ENCODE measurements around the gene COASY.

The COASY gene

GRCh38 chr17:42612013-42612412 is 50.1 kb downstream of the COASY start:
- DNase-seq (ENCODE audit: low read depth in 3 of 3) = no peak

GRCh38 chr17:42613699-42614295 is 51.8 kb downstream of the COASY start:
- no peak for DNase-seq (ENCODE audit: low read depth in 3 of 3)

Measured in stimulated activated CD4-positive, alpha-beta T cell treated with anti-CD3 and anti-CD28 coated beads, TNF-alpha, amount 100 ng/mL, for 48 hours (primary cell).